Measurements from ENCODE around the gene PBX3. TPM values are rescaled to one million over a fixed set of nuclear protein-coding genes. Genes with fewer than 3 reads are reported as not detected.

Gene PBX3
- total RNA-seq, 1 donor from 2014 or later = 37.7 TPM

GRCh38 chr9:125942125-125942524, 195.0 kb downstream of the PBX3 start:
- DNase-seq (ENCODE audit: low spot score, unreplicated experiment) = no peak
- Mint-ChIP-seq H3K36me3 (ENCODE audit: insufficient read depth) (peaks cover 30% of the 10 kb centered on the region), H3K4me3 (ENCODE audit: low read depth) (no peak overlapping the region), H3K9me3 (ENCODE audit: low read depth) (peaks cover 18% of the 10 kb centered on the region), H3K27ac (no peak overlapping the region), H3K27me3 (no peaks in the 10 kb centered on the region), H3K4me1 (ENCODE audit: low read depth) (no peaks in the 10 kb centered on the region)
- no peak for TF ChIP-seq CTCF (IDR thresholded peaks at IDR 0.05; ENCODE audit: unreplicated experiment)

- Mint-ChIP-seq H3K9me3 (ENCODE audit: low read depth) (peaks cover 18% of the 10 kb centered on the region), H3K4me3 (ENCODE audit: low read depth) (no peak overlapping the region), H3K27ac (no peak overlapping the region), H3K27me3 (no peaks in the 10 kb centered on the region), H3K4me1 (ENCODE audit: low read depth) (no peaks in the 10 kb centered on the region), H3K36me3 (ENCODE audit: insufficient read depth) (peaks cover 27% of the 10 kb centered on the region)
- no peak for DNase-seq (ENCODE audit: low spot score, unreplicated experiment)
- TF ChIP-seq CTCF (IDR thresholded peaks at IDR 0.05; ENCODE audit: unreplicated experiment) = no peak
These were observed 196.7 kb downstream of the PBX3 start for GRCh38 chr9:125943831-125944230.

GRCh38 chr9:125946397-125946796, 199.2 kb downstream of the PBX3 start:
- H3K4me3 Mint-ChIP-seq (ENCODE audit: low read depth) = no peak overlapping the region
- TF ChIP-seq CTCF (IDR thresholded peaks at IDR 0.05; ENCODE audit: unreplicated experiment) = no peak
- DNase-seq (ENCODE audit: low spot score, unreplicated experiment) = no peak
- no peaks in the 10 kb centered on the region for H3K27me3 Mint-ChIP-seq
- H3K4me1 Mint-ChIP-seq (ENCODE audit: low read depth) = no peaks in the 10 kb centered on the region
- no peak overlapping the region for H3K27ac Mint-ChIP-seq
- peaks cover 22% of the 10 kb centered on the region for H3K36me3 Mint-ChIP-seq (ENCODE audit: insufficient read depth)
- peaks cover 18% of the 10 kb centered on the region for H3K9me3 Mint-ChIP-seq (ENCODE audit: low read depth)

- peaks cover 18% of the 10 kb centered on the region for H3K9me3 Mint-ChIP-seq (ENCODE audit: low read depth)
- no peaks in the 10 kb centered on the region for H3K27me3 Mint-ChIP-seq
- H3K4me1 Mint-ChIP-seq (ENCODE audit: low read depth) = peaks cover 10% of the 10 kb centered on the region
- TF ChIP-seq CTCF (IDR thresholded peaks at IDR 0.05; ENCODE audit: unreplicated experiment) = no peak
- H3K36me3 Mint-ChIP-seq (ENCODE audit: insufficient read depth) = peaks cover 20% of the 10 kb centered on the region
- no peak overlapping the region for H3K27ac Mint-ChIP-seq
- no peak for DNase-seq (ENCODE audit: low spot score, unreplicated experiment)
- H3K4me3 Mint-ChIP-seq (ENCODE audit: low read depth) = no peak overlapping the region
These were observed 201.9 kb downstream of the PBX3 start for GRCh38 chr9:125948887-125949596.

- no peak for TF ChIP-seq CTCF (IDR thresholded peaks at IDR 0.05; ENCODE audit: unreplicated experiment)
- H3K27ac Mint-ChIP-seq = no peak overlapping the region
- H3K27me3 Mint-ChIP-seq = no peaks in the 10 kb centered on the region
- H3K4me1 Mint-ChIP-seq (ENCODE audit: low read depth) = peaks cover 10% of the 10 kb centered on the region
- H3K36me3 Mint-ChIP-seq (ENCODE audit: insufficient read depth) = peaks cover 18% of the 10 kb centered on the region
- peaks cover 18% of the 10 kb centered on the region for H3K9me3 Mint-ChIP-seq (ENCODE audit: low read depth)
- H3K4me3 Mint-ChIP-seq (ENCODE audit: low read depth) = no peak overlapping the region
- DNase-seq (ENCODE audit: low spot score, unreplicated experiment) = no peak
These were observed 202.7 kb downstream of the PBX3 start for GRCh38 chr9:125949703-125950460.

All from progenitor cell of endocrine pancreas (in vitro differentiated cells).